Panc1 (cell line): ENCODE results near the gene MTUS2. TPM values are rescaled to one million over a fixed set of nuclear protein-coding genes. Genes with fewer than 3 reads are reported as not detected.

Experiments used
- ATAC-seq: fragments of 200-7000 bp; cut with Tn5 transposase; 2 replicates; pipeline ENCODE4 v1.9.1; 2020; ENCODE audit warnings: mild to moderate bottlenecking, moderate library complexity
- BruUV-seq: library from RNA; stranded (reverse); fragments of 400-500 nt; replicated peaks from 2 replicates; lab custom pipeline; 2021; lab: Mats Ljungman, UMichigan
- CTCF ChIA-PET: fragments of 300-600 bp; sonication (Branson Sonifier 250); formaldehyde crosslinking; loops from one replicate; lab custom pipeline; 2022; ENCODE audit warnings: antibody characterized with exemption; lab: Charles Lee
- POLR2A ChIA-PET: fragments of 300-600 bp; sonication (Branson Sonifier 250); formaldehyde crosslinking; loops from one replicate; lab custom pipeline; 2022; ENCODE audit warnings: antibody characterized with exemption; lab: Charles Lee
- DNase-seq: peaks from one replicate; pipeline ENCODE4 v3.0.0-alpha.2; 2010; ENCODE audit warnings: low read depth, low spot score
- H3K27ac ChIP-seq: 2 replicates; pipeline ENCODE4 v1.5.1; 2011; ENCODE audit warnings: mild to moderate bottlenecking, low read length, inconsistent platforms
- H3K27me3 ChIP-seq: fragments of 200-500 bp; sonication (Bioruptor generic); 2 replicates; pipeline ENCODE4 v1.6.0; 2014; ENCODE audit warnings: low read length, inconsistent platforms; ENCODE audit not compliant: control insufficient read depth, insufficient read depth
- H3K36me3 ChIP-seq: fragments of 200-500 bp; sonication (Bioruptor generic); 2 replicates; pipeline ENCODE4 v1.5.1; 2014; ENCODE audit warnings: inconsistent platforms, mild to moderate bottlenecking, low read length, moderate library complexity; ENCODE audit not compliant: control insufficient read depth, insufficient read depth
- H3K4me1 ChIP-seq: 2 replicates; pipeline ENCODE4 v1.5.1; 2011; ENCODE audit warnings: inconsistent platforms, mild to moderate bottlenecking, low read length, moderate library complexity; ENCODE audit not compliant: control insufficient read depth, insufficient read depth
- H3K4me3 ChIP-seq, 2 experiments: 2 replicates each; pipeline ENCODE4 v1.5.1; 2011 to 2012; ENCODE audit warnings: low read depth in 2 of 2, low read length in 2 of 2, mild to moderate bottlenecking in 2 of 2, inconsistent platforms in 1 of 2, moderate library complexity in 1 of 2
- H3K9me3 ChIP-seq: fragments of 200-500 bp; sonication (Bioruptor generic); 2 replicates; pipeline ENCODE4 v1.5.1; 2014; ENCODE audit warnings: low read depth, mild to moderate bottlenecking, inconsistent platforms, low read length, moderate library complexity; ENCODE audit not compliant: control insufficient read depth, insufficient read depth
- POLR2AphosphoS5 ChIP-seq: IDR thresholded peaks from 2 replicates; pipeline ENCODE4 v1.6.1; 2012; ENCODE audit warnings: mild to moderate bottlenecking, low read depth, low read length, moderate library complexity
- SIN3A ChIP-seq: IDR thresholded peaks from 2 replicates; pipeline ENCODE4 v1.6.1; 2012; ENCODE audit warnings: low read depth, mild to moderate bottlenecking, low read length, moderate library complexity, borderline replicate concordance; ENCODE audit not compliant: insufficient read depth
- TCF7L2 ChIP-seq: IDR thresholded peaks from 2 replicates; pipeline ENCODE4 v1.6.1; 2011; ENCODE audit warnings: mild to moderate bottlenecking, low read depth, low read length, inconsistent platforms
- in situ Hi-C: cut with HindIII; loops from 2 replicates; pipeline ENCODE4 v1.10.0; 2016; ENCODE audit warnings: low sequenced_read_pairs, low pct_unique_long_range_greater_than_20kb
- intact Hi-C: fragments of 100-400 bp; cut with micrococcal nuclease; formaldehyde crosslinking; loops from one replicate; pipeline ENCODE4 v1.10.0; 2022; ENCODE audit not compliant: unreplicated experiment
- total RNA-seq: library from RNA; stranded (reverse); gene quantifications from one replicate; pipeline ENCODE4 v1.2.1, GENCODE V29; 2021; ENCODE audit not compliant: unreplicated experiment
- TF ChIP-seq, protein P1 (sequence below): fragments of 450-650 bp; IDR thresholded peaks from 2 replicates; pipeline ENCODE4 v1.5.1; 2017; ENCODE audit warnings: mild to moderate bottlenecking
- TF ChIP-seq, protein P2 (sequence below), 2 experiments: IDR thresholded peaks; 2 replicates each; pipeline ENCODE4 v1.6.1; 2011 to 2012; ENCODE audit warnings: low read depth in 2 of 2, control low read depth in 1 of 2, low read length in 1 of 2, mild to moderate bottlenecking in 1 of 2, moderate library complexity in 1 of 2; ENCODE audit not compliant: insufficient read depth in 1 of 2

The MTUS2 gene
- total RNA-seq, 1 experiment from 2014 or later: 0.05 TPM

DNA sequence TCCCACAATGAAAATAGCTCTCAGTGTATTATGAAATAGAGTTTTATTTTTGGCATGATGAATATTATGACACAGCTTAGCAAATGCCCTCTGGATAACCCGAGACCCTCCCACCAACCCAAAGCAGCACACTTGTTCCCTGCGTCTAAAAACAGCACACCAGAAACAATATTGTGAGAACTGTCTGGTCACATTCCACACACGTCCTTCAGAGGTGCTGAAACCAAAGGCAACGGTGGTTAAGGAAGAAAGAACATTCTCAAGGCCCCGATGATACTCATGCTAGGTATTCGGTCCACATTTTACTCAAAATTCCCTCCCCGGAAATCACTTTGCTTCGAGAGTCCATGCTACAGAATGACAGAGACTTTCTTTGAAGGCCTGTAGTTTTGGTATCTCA is 618.6 kb downstream of the MTUS2 start:
- no peak for ATAC-seq
- intact Hi-C loops (no loop called here), in situ Hi-C loops (no loop called here)
- no peaks in the 10 kb centered on the region for H3K4me1 ChIP-seq
- TF ChIP-seq POLR2AphosphoS5 (no peak), SIN3A (no peak), TCF7L2 (no peak)
- TF ChIP-seq, protein P1, sequence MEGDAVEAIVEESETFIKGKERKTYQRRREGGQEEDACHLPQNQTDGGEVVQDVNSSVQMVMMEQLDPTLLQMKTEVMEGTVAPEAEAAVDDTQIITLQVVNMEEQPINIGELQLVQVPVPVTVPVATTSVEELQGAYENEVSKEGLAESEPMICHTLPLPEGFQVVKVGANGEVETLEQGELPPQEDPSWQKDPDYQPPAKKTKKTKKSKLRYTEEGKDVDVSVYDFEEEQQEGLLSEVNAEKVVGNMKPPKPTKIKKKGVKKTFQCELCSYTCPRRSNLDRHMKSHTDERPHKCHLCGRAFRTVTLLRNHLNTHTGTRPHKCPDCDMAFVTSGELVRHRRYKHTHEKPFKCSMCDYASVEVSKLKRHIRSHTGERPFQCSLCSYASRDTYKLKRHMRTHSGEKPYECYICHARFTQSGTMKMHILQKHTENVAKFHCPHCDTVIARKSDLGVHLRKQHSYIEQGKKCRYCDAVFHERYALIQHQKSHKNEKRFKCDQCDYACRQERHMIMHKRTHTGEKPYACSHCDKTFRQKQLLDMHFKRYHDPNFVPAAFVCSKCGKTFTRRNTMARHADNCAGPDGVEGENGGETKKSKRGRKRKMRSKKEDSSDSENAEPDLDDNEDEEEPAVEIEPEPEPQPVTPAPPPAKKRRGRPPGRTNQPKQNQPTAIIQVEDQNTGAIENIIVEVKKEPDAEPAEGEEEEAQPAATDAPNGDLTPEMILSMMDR: no peak
- TF ChIP-seq, protein P2, sequence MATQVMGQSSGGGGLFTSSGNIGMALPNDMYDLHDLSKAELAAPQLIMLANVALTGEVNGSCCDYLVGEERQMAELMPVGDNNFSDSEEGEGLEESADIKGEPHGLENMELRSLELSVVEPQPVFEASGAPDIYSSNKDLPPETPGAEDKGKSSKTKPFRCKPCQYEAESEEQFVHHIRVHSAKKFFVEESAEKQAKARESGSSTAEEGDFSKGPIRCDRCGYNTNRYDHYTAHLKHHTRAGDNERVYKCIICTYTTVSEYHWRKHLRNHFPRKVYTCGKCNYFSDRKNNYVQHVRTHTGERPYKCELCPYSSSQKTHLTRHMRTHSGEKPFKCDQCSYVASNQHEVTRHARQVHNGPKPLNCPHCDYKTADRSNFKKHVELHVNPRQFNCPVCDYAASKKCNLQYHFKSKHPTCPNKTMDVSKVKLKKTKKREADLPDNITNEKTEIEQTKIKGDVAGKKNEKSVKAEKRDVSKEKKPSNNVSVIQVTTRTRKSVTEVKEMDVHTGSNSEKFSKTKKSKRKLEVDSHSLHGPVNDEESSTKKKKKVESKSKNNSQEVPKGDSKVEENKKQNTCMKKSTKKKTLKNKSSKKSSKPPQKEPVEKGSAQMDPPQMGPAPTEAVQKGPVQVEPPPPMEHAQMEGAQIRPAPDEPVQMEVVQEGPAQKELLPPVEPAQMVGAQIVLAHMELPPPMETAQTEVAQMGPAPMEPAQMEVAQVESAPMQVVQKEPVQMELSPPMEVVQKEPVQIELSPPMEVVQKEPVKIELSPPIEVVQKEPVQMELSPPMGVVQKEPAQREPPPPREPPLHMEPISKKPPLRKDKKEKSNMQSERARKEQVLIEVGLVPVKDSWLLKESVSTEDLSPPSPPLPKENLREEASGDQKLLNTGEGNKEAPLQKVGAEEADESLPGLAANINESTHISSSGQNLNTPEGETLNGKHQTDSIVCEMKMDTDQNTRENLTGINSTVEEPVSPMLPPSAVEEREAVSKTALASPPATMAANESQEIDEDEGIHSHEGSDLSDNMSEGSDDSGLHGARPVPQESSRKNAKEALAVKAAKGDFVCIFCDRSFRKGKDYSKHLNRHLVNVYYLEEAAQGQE (IDR thresholded peaks at IDR 0.05; ENCODE audit: insufficient read depth in 1 of 2, low read depth in 2 of 2, low read length in 1 of 2): no peak
- no peaks in the 10 kb centered on the region for H3K27me3 ChIP-seq
- no peaks in the 10 kb centered on the region for H3K9me3 ChIP-seq
- no peak overlapping the region for H3K27ac ChIP-seq
- DNase-seq: no peak
- no TSS peak for BruUV-seq
- ChIA-PET POLR2A (no interaction called here), CTCF (no interaction called here)
- H3K4me3 ChIP-seq: no peak overlapping the region
- no peaks in the 10 kb centered on the region for H3K36me3 ChIP-seq

DNA sequence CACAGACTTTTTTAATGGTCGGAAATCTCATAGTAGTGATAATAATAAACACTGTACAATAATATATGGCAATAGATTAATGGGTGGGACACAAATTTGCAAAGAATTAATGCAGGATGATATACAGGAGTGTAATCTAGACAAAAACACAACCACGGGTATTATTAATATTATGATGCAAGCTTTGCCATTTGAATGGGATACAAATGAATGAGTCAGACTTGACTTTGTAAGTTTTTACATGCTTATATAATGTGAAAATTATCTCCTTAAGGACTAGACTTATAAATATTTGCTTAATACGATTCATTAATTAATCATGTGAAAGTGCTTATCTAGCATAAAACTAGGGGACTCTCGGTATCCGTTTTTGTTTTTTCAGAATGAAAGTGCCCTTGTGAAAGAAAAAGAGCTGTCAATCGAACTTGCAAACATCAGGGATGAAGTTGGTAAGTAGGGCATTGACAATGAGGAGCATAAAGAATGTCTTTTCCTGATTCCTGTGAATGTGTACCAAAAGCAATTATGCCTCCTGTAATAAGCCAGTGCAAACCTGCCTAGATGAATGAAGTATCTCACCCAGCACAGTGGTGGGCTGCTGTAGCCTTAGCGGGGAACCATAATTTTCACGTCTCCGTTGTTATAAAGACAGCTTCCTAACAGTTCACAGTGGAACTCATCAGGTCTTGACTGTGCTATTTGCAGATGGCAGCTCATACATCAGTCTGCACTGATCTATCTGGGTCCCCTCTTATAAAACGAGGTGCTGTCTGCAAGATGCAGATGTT is 619.7 kb downstream of the MTUS2 start:
- no TSS peak for BruUV-seq
- no peak for DNase-seq

More for the DNA sequence above, 619.7 kb downstream of the MTUS2 start:
- H3K36me3 ChIP-seq: no peaks in the 10 kb centered on the region
- intact Hi-C loops (no loop called here), in situ Hi-C loops (no loop called here)
- ChIA-PET POLR2A (no interaction called here), CTCF (no interaction called here)
- no peak overlapping the region for H3K4me3 ChIP-seq
- no peak for ATAC-seq
- H3K27me3 ChIP-seq: no peaks in the 10 kb centered on the region
- H3K4me1 ChIP-seq: no peaks in the 10 kb centered on the region
- H3K9me3 ChIP-seq: no peaks in the 10 kb centered on the region
- H3K27ac ChIP-seq: no peak overlapping the region
- TF ChIP-seq SIN3A: no peak
- TF ChIP-seq, protein P1: no peak
- TF ChIP-seq TCF7L2: no peak
